Upper lobe of right lung (tissue), 1 donor: ENCODE results near the gene RPL9. TPM values are rescaled to one million over a fixed set of nuclear protein-coding genes. Genes with fewer than 3 reads are reported as not detected.

ENCODE experiments used
- ATAC-seq: fragments of 200-7000 bp; cut with Tn5 transposase; one replicate; pipeline ENCODE4 v1.9.1; 2020; ENCODE audit warnings: mild to moderate bottlenecking, moderate library complexity
- DNase-seq: peaks from one replicate; pipeline ENCODE4 v3.0.0-alpha.2; 2020
- H3K27ac ChIP-seq: fragments of 200-600 bp; one replicate; pipeline ENCODE4 v1.8.0; 2022
- H3K27me3 ChIP-seq: fragments of 200-600 bp; one replicate; pipeline ENCODE4 v1.8.0; 2022; ENCODE audit warnings: mild to moderate bottlenecking
- H3K36me3 ChIP-seq: fragments of 200-600 bp; one replicate; pipeline ENCODE4 v1.8.0; 2022
- H3K4me1 ChIP-seq: fragments of 200-600 bp; one replicate; pipeline ENCODE4 v1.8.0; 2022
- H3K4me3 ChIP-seq: fragments of 200-600 bp; one replicate; pipeline ENCODE4 v1.8.0; 2022; ENCODE audit warnings: mild to moderate bottlenecking
- H3K9me3 ChIP-seq: fragments of 200-600 bp; one replicate; pipeline ENCODE4 v1.8.0; 2022
- intact Hi-C: fragments of 100-400 bp; cut with DNase I; formaldehyde crosslinking; loops from one replicate; pipeline ENCODE4 v1.11.0; 2022
- total RNA-seq: library from RNA; stranded (reverse); fragmentation: NEBNext Ultra II Directional; extraction: Animal tissue kit (Norgen Biotek cat#: 25700); gene quantifications from one replicate; pipeline ENCODE4 v1.2.1, GENCODE V29; 2021
- TF ChIP-seq, protein P1 (sequence below): fragments of 200-600 bp; IDR thresholded peaks from one replicate; pipeline ENCODE4 v1.8.0; 2022; ENCODE audit warnings: antibody characterized with exemption
- donor health status: DM: no; HTN: yes; CAD: no; lungs with severe emphysema.

Gene RPL9
- total RNA-seq, 1 donor from 2014 or later = 1,204 TPM

DNA sequence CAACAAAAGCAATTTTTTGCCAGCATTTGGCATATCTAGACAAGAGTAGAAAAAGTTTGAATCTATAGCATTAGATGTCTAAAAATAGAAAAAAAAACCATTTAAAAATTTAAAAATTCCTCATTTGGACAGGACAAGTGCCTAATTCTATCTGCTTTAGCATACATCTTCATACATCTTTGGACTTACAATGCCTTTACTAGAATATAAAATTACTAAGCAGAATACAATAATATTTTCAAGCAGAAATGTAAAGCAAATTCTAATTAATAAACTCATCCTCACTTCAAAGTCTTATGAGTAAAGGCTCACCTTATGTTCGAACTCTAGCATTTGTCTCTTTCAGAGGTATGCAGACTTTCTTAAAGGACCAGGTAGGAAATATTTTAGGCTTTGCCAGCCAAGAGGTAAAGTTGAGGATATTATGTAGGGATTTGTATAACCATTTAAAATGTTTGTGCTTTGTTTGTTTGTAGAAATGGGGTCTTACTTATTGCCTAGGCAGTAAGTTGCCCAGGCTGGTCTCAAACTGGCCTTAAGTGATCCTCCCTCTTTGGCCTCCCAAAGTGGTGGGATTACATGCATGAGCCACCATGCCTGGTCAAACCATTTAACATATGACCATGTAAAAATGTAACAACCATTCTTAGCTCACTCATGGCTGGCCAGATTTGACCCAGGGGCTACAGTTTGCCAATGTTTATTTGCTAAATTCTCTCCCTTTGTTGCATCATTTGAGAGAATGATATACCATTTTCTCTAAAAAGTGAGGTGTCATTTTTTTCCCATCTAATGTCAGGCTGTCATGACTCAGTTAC is 39.4 kb upstream of the RPL9 start:
- TF ChIP-seq, protein P1, sequence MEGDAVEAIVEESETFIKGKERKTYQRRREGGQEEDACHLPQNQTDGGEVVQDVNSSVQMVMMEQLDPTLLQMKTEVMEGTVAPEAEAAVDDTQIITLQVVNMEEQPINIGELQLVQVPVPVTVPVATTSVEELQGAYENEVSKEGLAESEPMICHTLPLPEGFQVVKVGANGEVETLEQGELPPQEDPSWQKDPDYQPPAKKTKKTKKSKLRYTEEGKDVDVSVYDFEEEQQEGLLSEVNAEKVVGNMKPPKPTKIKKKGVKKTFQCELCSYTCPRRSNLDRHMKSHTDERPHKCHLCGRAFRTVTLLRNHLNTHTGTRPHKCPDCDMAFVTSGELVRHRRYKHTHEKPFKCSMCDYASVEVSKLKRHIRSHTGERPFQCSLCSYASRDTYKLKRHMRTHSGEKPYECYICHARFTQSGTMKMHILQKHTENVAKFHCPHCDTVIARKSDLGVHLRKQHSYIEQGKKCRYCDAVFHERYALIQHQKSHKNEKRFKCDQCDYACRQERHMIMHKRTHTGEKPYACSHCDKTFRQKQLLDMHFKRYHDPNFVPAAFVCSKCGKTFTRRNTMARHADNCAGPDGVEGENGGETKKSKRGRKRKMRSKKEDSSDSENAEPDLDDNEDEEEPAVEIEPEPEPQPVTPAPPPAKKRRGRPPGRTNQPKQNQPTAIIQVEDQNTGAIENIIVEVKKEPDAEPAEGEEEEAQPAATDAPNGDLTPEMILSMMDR = no peak
- H3K36me3 ChIP-seq = peaks cover 50% of the 10 kb centered on the region
- no peak for ATAC-seq
- intact Hi-C loops = no loop called here
- H3K9me3 ChIP-seq = no peaks in the 10 kb centered on the region
- no peak overlapping the region for H3K27ac ChIP-seq
- H3K4me3 ChIP-seq = no peak overlapping the region
- no peaks in the 10 kb centered on the region for H3K4me1 ChIP-seq
- no peak for DNase-seq
- no peaks in the 10 kb centered on the region for H3K27me3 ChIP-seq

DNA sequence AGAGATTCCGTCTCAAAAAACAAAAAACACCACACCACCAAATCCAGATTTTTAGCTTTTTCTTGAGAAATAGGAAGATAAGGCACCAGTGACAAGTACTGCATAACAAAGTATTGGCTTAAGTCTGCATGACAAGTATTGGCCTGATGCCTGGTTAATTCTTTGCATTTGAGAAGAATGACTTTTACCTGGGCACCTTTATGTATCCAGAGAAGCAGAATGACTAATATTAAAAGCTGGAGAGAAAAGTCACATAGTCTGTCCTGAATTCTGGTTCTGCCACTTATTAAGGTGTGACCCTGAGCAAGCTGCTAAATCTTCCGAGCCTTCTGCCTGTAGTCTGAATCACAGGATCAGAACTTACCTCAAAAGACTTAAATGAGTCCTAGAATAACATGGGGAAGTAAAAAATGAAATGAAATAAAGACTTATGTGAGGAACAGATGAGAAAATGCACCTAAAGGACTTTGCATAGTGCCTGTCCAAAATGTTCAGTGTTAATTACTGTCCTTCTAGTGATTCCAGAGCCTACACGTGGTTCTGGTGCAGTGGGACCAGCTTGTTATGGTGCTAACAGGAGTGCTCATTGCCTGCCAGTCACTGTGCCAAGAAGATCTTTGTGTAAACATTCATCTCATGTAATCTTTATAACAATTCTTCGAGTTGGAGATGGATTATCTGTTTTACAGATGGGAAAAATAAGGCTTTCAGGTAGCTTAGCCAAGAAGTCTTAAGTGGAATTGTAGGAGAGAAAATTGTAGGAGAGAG is 36.9 kb upstream of the RPL9 start:
- Histone ChIP-seq H3K4me3 (no peak overlapping the region), H3K27me3 (no peaks in the 10 kb centered on the region), H3K36me3 (peaks cover 25% of the 10 kb centered on the region), H3K4me1 (no peaks in the 10 kb centered on the region), H3K27ac (no peak overlapping the region), H3K9me3 (no peaks in the 10 kb centered on the region)
- intact Hi-C loops = no loop called here
- TF ChIP-seq, protein P1 = no peak
- DNase-seq (no peak), ATAC-seq (no peak)

DNA sequence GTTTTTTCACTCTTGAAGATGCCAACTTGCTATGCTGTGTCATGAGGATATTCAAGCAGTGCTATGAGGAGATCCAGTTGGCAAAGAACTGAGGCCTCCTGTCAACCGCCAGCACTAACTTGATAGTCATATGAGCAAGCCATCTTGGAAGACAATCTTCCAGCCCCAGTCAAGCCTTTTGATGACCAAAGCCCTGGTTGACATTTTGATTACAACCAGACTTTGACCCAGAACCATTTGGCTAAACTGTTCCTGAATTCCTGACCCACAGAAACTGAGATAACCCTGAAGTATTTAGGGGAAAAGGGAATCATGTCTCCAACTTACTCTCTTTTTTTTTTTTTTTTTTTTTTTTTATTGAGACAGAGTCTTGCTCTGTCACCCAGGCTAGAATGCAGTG is 35.6 kb upstream of the RPL9 start:
- DNase-seq (no peak), ATAC-seq (no peak)
- no peak overlapping the region for H3K27ac ChIP-seq
- H3K36me3 ChIP-seq = peaks cover 13% of the 10 kb centered on the region
- TF ChIP-seq, protein P1 = no peak
- H3K27me3 ChIP-seq = no peaks in the 10 kb centered on the region
- no peak overlapping the region for H3K4me3 ChIP-seq
- H3K4me1 ChIP-seq = no peaks in the 10 kb centered on the region
- H3K9me3 ChIP-seq = no peaks in the 10 kb centered on the region
- intact Hi-C loops = no loop called here

DNA sequence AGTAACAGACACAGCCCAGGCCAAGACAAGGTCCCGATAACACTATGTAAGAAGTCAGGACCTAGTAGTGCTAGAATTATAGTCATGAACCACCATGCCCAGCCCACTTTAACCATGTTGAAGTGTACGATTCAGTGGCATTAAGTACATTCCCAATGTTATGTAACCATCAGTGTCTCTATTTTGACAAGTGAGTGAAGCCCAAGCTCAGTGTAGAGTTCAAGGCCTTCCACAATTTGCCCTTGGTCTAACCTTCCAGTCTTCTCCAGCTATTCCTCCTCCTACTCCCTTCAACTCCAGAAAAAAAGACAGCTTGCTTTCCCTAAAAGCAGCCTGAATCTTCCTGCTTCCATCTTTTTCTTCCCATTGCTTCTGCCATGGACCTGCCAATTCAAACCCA is 31.6 kb upstream of the RPL9 start:
- Histone ChIP-seq H3K4me1 (no peaks in the 10 kb centered on the region), H3K27me3 (no peaks in the 10 kb centered on the region), H3K27ac (no peak overlapping the region), H3K4me3 (no peak overlapping the region), H3K9me3 (no peaks in the 10 kb centered on the region), H3K36me3 (no peaks in the 10 kb centered on the region)
- intact Hi-C loops = no loop called here
- ATAC-seq (no peak), DNase-seq (no peak)
- TF ChIP-seq, protein P1 = no peak

DNA sequence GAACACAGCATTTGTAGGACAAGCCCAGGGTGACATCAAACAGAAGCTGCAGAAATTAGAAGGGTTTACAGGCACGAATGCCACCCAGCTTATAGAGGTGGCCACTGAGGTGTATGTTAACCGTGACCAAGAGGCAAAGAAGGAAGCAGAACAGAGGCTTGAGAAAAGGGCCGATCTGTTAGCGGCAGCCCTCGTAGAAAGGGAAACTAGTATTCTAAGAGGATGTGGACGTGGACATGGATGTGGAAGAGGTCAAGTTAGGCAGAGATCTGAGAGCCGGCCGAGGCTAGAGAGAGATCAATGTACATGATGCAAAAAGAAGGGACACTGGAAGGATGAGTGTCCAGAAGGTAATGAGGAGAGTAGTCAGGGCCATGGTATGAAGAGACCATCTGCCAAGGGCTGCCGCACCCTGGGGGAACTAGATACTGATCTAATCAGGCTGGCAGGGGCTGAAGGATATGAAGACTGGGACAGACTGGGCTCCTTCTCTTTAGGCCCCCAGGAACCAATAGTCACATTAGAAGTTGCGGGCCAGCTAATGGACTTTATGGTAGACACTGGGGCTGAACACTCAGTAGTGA is 27.6 kb upstream of the RPL9 start:
- Histone ChIP-seq H3K4me1 (no peaks in the 10 kb centered on the region), H3K27me3 (no peaks in the 10 kb centered on the region), H3K36me3 (no peaks in the 10 kb centered on the region), H3K27ac (no peak overlapping the region), H3K4me3 (no peak overlapping the region), H3K9me3 (no peaks in the 10 kb centered on the region)
- intact Hi-C loops = no loop called here
- ATAC-seq = peak; percentile 64
- no peak for DNase-seq
- TF ChIP-seq, protein P1 = no peak
